ENCODE results near the gene CNTN4. TPM values are rescaled to one million over a fixed set of nuclear protein-coding genes. Genes with fewer than 3 reads are reported as not detected.

The CNTN4 gene
- polyA plus RNA-seq, 4 donors, result 0.27 to 6.5 (median 2.6) TPM; not detected in 1

DNA sequence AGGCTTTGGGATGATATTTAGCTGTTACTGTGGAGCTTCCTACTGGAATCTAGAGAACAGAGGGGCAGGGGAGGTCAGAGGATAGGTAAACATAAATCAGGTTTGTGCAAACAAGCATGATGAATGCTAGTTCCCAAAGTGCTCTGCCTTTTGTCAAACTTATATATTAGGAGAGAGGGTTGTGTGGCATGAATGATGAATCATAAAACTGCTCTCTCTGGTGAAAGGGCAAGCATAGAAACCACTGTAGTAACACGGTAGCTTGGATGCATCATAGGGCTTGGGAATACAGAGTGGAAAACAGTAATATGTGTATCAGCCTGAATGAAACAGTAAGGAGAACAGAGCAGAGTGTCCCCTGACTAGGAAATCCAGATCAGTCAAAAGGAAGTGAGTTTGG lies 524.8 kb downstream of the CNTN4 start:
- Histone ChIP-seq H3K4me1 (ENCODE audit: control insufficient read depth in 3 of 3, insufficient read depth in 2 of 3, low read depth in 1 of 3, low read length in 2 of 3) (no peaks in the 10 kb centered on the region), H3K36me3 (ENCODE audit: control insufficient read depth in 3 of 3, insufficient read depth in 2 of 3, low read depth in 1 of 3, low read length in 3 of 3) (no peaks in the 10 kb centered on the region), H3K27me3 (ENCODE audit: control insufficient read depth in 3 of 3, insufficient read depth in 3 of 3, low read length in 3 of 3) (no peaks in the 10 kb centered on the region), H3K27ac (ENCODE audit: low read depth in 1 of 3, low read length in 2 of 3) (no peak overlapping the region), H3K4me3 (ENCODE audit: low read depth in 1 of 3, low read length in 3 of 3) (no peak overlapping the region), H3K9me3 (ENCODE audit: control insufficient read depth in 2 of 2, insufficient read depth in 1 of 2, low read depth in 1 of 2, low read length in 1 of 2) (no peaks in the 10 kb centered on the region)
- no peak for FAIRE-seq
- no peak for DNase-seq
- WGBS, 3 donors, result 9 to 37% (median 25%) methylated on average over 1 of the region's 1 CpG

DNA sequence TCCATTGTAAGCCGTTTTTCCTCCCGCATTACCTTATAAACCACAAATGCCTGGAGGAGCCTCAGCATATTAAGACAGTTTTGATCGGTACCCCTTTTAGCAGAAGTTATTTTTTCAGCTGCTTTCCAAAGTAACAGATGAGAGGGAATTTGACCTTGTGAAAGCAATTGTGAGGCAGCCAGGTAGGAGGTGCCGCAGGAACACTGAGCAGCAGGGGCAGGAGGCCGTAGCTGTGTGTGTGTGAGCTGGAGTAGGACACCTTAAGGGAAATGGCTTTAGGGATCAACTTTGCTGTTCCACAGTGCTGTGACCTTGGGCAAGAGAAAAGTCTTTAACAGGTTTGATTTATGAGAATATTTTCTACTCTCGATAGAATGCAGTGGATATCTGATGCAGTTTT lies 529.5 kb downstream of the CNTN4 start:
- WGBS, 3 donors, result 69 to 80% (median 73%) methylated on average over 6 of the region's 6 CpGs
- DNase-seq, result no peak
- Histone ChIP-seq H3K36me3 (ENCODE audit: control insufficient read depth in 3 of 3, insufficient read depth in 2 of 3, low read depth in 1 of 3, low read length in 3 of 3) (no peaks in the 10 kb centered on the region), H3K27me3 (ENCODE audit: control insufficient read depth in 3 of 3, insufficient read depth in 3 of 3, low read length in 3 of 3) (no peaks in the 10 kb centered on the region), H3K4me1 (ENCODE audit: control insufficient read depth in 3 of 3, insufficient read depth in 2 of 3, low read depth in 1 of 3, low read length in 2 of 3) (no peaks in the 10 kb centered on the region), H3K27ac (ENCODE audit: low read depth in 1 of 3, low read length in 2 of 3) (no peak overlapping the region), H3K4me3 (ENCODE audit: low read depth in 1 of 3, low read length in 3 of 3) (no peak overlapping the region), H3K9me3 (ENCODE audit: control insufficient read depth in 2 of 2, insufficient read depth in 1 of 2, low read depth in 1 of 2, low read length in 1 of 2) (no peaks in the 10 kb centered on the region)
- FAIRE-seq, result no peak

- Histone ChIP-seq H3K36me3 (ENCODE audit: control insufficient read depth in 3 of 3, insufficient read depth in 2 of 3, low read depth in 1 of 3, low read length in 3 of 3) (no peaks in the 10 kb centered on the region), H3K27me3 (ENCODE audit: control insufficient read depth in 3 of 3, insufficient read depth in 3 of 3, low read length in 3 of 3) (no peaks in the 10 kb centered on the region), H3K4me3 (ENCODE audit: low read depth in 1 of 3, low read length in 3 of 3) (no peak overlapping the region), H3K27ac (ENCODE audit: low read depth in 1 of 3, low read length in 2 of 3) (no peak overlapping the region), H3K9me3 (ENCODE audit: control insufficient read depth in 2 of 2, insufficient read depth in 1 of 2, low read depth in 1 of 2, low read length in 1 of 2) (no peaks in the 10 kb centered on the region), H3K4me1 (ENCODE audit: control insufficient read depth in 3 of 3, insufficient read depth in 2 of 3, low read depth in 1 of 3, low read length in 2 of 3) (no peaks in the 10 kb centered on the region)
- 56 to 69% (median 69%) methylated on average over 2 of the region's 2 CpGs for WGBS, 3 donors
- DNase-seq, result no peak
- no peak for FAIRE-seq
Observed at GRCh38 chr3:2635511-2635910, 536.8 kb downstream of the CNTN4 start.

- no peak for DNase-seq
- Histone ChIP-seq H3K4me1 (ENCODE audit: control insufficient read depth in 3 of 3, insufficient read depth in 2 of 3, low read depth in 1 of 3, low read length in 2 of 3) (no peaks in the 10 kb centered on the region), H3K27ac (ENCODE audit: low read depth in 1 of 3, low read length in 2 of 3) (no peak overlapping the region), H3K4me3 (ENCODE audit: low read depth in 1 of 3, low read length in 3 of 3) (no peak overlapping the region), H3K27me3 (ENCODE audit: control insufficient read depth in 3 of 3, insufficient read depth in 3 of 3, low read length in 3 of 3) (no peaks in the 10 kb centered on the region), H3K9me3 (ENCODE audit: control insufficient read depth in 2 of 2, insufficient read depth in 1 of 2, low read depth in 1 of 2, low read length in 1 of 2) (no peaks in the 10 kb centered on the region), H3K36me3 (ENCODE audit: control insufficient read depth in 3 of 3, insufficient read depth in 2 of 3, low read depth in 1 of 3, low read length in 3 of 3) (no peaks in the 10 kb centered on the region)
- 63 to 72% (median 67%) methylated on average over 3 of the region's 3 CpGs for WGBS, 3 donors
- no peak for FAIRE-seq
Observed at GRCh38 chr3:2643606-2644005, 544.9 kb downstream of the CNTN4 start.

- H3K27ac ChIP-seq (ENCODE audit: low read depth in 1 of 3, low read length in 2 of 3), result no peak overlapping the region
- no peak overlapping the region for H3K4me3 ChIP-seq (ENCODE audit: low read depth in 1 of 3, low read length in 3 of 3)
- no peaks in the 10 kb centered on the region for H3K27me3 ChIP-seq (ENCODE audit: control insufficient read depth in 3 of 3, insufficient read depth in 3 of 3, low read length in 3 of 3)
- no peaks in the 10 kb centered on the region for H3K36me3 ChIP-seq (ENCODE audit: control insufficient read depth in 3 of 3, insufficient read depth in 2 of 3, low read depth in 1 of 3, low read length in 3 of 3)
- no peaks in the 10 kb centered on the region for H3K9me3 ChIP-seq (ENCODE audit: control insufficient read depth in 2 of 2, insufficient read depth in 1 of 2, low read depth in 1 of 2, low read length in 1 of 2)
- FAIRE-seq, result no peak
- no peaks in the 10 kb centered on the region for H3K4me1 ChIP-seq (ENCODE audit: control insufficient read depth in 3 of 3, insufficient read depth in 2 of 3, low read depth in 1 of 3, low read length in 2 of 3)
- no peak for DNase-seq
- WGBS, 3 donors, result 45 to 69% (median 46%) methylated on average over 2 of the region's 2 CpGs
Observed at GRCh38 chr3:2645001-2645400, 546.3 kb downstream of the CNTN4 start.

DNA sequence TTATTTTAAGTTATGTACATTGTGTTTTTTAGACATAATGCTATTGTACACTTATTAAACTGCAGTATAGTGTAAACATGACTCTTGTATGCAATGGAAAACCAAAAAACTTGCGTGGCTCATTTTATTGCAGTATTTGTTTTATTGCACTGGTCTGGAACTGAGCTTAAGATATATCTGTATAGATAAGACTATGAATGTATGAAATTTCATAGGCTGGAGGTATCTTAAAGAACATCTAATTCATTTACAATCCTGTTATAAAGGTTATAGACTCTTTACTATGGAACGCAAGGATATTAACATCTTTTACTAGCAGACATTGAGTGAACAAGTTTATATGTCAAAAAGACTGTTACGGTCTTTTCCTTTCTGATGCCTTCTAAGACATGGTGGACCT lies 552.1 kb downstream of the CNTN4 start:
- Histone ChIP-seq H3K4me1 (ENCODE audit: control insufficient read depth in 3 of 3, insufficient read depth in 2 of 3, low read depth in 1 of 3, low read length in 2 of 3) (no peaks in the 10 kb centered on the region), H3K9me3 (ENCODE audit: control insufficient read depth in 2 of 2, insufficient read depth in 1 of 2, low read depth in 1 of 2, low read length in 1 of 2) (no peaks in the 10 kb centered on the region), H3K36me3 (ENCODE audit: control insufficient read depth in 3 of 3, insufficient read depth in 2 of 3, low read depth in 1 of 3, low read length in 3 of 3) (no peaks in the 10 kb centered on the region), H3K27ac (ENCODE audit: low read depth in 1 of 3, low read length in 2 of 3) (no peak overlapping the region), H3K4me3 (ENCODE audit: low read depth in 1 of 3, low read length in 3 of 3) (no peak overlapping the region), H3K27me3 (ENCODE audit: control insufficient read depth in 3 of 3, insufficient read depth in 3 of 3, low read length in 3 of 3) (no peaks in the 10 kb centered on the region)
- no peak for DNase-seq
- WGBS, 3 donors, result 78 to 86% (median 84%) methylated on average over 3 of the region's 3 CpGs
- no peak for FAIRE-seq

GRCh38 chr3:2652386-2652785 lies 553.7 kb downstream of the CNTN4 start:
- 72 to 82% (median 75%) methylated on average over 2 of the region's 2 CpGs for WGBS, 3 donors
- Histone ChIP-seq H3K27me3 (ENCODE audit: control insufficient read depth in 3 of 3, insufficient read depth in 3 of 3, low read length in 3 of 3) (no peaks in the 10 kb centered on the region), H3K36me3 (ENCODE audit: control insufficient read depth in 3 of 3, insufficient read depth in 2 of 3, low read depth in 1 of 3, low read length in 3 of 3) (no peaks in the 10 kb centered on the region), H3K4me1 (ENCODE audit: control insufficient read depth in 3 of 3, insufficient read depth in 2 of 3, low read depth in 1 of 3, low read length in 2 of 3) (no peaks in the 10 kb centered on the region), H3K27ac (ENCODE audit: low read depth in 1 of 3, low read length in 2 of 3) (no peak overlapping the region), H3K4me3 (ENCODE audit: low read depth in 1 of 3, low read length in 3 of 3) (no peak overlapping the region), H3K9me3 (ENCODE audit: control insufficient read depth in 2 of 2, insufficient read depth in 1 of 2, low read depth in 1 of 2, low read length in 1 of 2) (no peaks in the 10 kb centered on the region)
- FAIRE-seq (no peak), DNase-seq (no peak)

- Histone ChIP-seq H3K4me1 (ENCODE audit: control insufficient read depth in 3 of 3, insufficient read depth in 2 of 3, low read depth in 1 of 3, low read length in 2 of 3) (no peaks in the 10 kb centered on the region), H3K4me3 (ENCODE audit: low read depth in 1 of 3, low read length in 3 of 3) (no peak overlapping the region), H3K36me3 (ENCODE audit: control insufficient read depth in 3 of 3, insufficient read depth in 2 of 3, low read depth in 1 of 3, low read length in 3 of 3) (no peaks in the 10 kb centered on the region), H3K9me3 (ENCODE audit: control insufficient read depth in 2 of 2, insufficient read depth in 1 of 2, low read depth in 1 of 2, low read length in 1 of 2) (no peaks in the 10 kb centered on the region), H3K27me3 (ENCODE audit: control insufficient read depth in 3 of 3, insufficient read depth in 3 of 3, low read length in 3 of 3) (no peaks in the 10 kb centered on the region), H3K27ac (ENCODE audit: low read depth in 1 of 3, low read length in 2 of 3) (no peak overlapping the region)
- no peak for FAIRE-seq
- 41 to 50% (median 46%) methylated on average over 1 of the region's 1 CpG for WGBS, 3 donors
- DNase-seq, result no peak
Observed at GRCh38 chr3:2653706-2654105, 555.0 kb downstream of the CNTN4 start.

- Histone ChIP-seq H3K27ac (ENCODE audit: low read depth in 1 of 3, low read length in 2 of 3) (no peak overlapping the region), H3K27me3 (ENCODE audit: control insufficient read depth in 3 of 3, insufficient read depth in 3 of 3, low read length in 3 of 3) (no peaks in the 10 kb centered on the region), H3K4me3 (ENCODE audit: low read depth in 1 of 3, low read length in 3 of 3) (no peak overlapping the region), H3K9me3 (ENCODE audit: control insufficient read depth in 2 of 2, insufficient read depth in 1 of 2, low read depth in 1 of 2, low read length in 1 of 2) (no peaks in the 10 kb centered on the region), H3K4me1 (ENCODE audit: control insufficient read depth in 3 of 3, insufficient read depth in 2 of 3, low read depth in 1 of 3, low read length in 2 of 3) (no peaks in the 10 kb centered on the region), H3K36me3 (ENCODE audit: control insufficient read depth in 3 of 3, insufficient read depth in 2 of 3, low read depth in 1 of 3, low read length in 3 of 3) (no peaks in the 10 kb centered on the region)
- DNase-seq (no peak), FAIRE-seq (no peak)
- 6 to 29% (median 27%) methylated on average over 1 of the region's 1 CpG for WGBS, 3 donors
Observed at GRCh38 chr3:2655229-2655701, 556.6 kb downstream of the CNTN4 start.
